Measurements from ENCODE around the gene TRIM14.

DNA sequence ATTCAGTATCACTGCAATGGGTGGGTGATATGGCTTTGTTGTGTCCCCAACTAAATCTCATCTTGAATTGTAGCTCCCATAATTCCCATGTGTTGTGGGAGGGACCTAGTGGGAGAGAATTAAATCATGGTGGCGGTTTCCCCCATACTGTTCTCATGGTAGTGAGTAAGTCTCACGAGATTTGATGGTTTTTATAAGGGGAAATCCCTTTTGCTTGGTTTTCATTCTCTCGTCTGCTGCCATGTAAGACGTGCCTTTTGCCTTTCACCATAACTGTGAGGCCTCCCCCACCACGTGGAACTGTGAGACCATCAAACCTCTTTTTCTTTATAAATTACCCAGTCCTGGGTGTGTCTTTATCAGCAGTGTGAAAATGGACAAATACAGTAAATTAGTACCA is 72.0 kb downstream of the TRIM14 start:
- TF ChIP-seq SIN3A (IDR thresholded peaks at IDR 0.05; ENCODE audit: borderline replicate concordance, insufficient read depth, low read length), result no peak
- TF ChIP-seq, protein P1, sequence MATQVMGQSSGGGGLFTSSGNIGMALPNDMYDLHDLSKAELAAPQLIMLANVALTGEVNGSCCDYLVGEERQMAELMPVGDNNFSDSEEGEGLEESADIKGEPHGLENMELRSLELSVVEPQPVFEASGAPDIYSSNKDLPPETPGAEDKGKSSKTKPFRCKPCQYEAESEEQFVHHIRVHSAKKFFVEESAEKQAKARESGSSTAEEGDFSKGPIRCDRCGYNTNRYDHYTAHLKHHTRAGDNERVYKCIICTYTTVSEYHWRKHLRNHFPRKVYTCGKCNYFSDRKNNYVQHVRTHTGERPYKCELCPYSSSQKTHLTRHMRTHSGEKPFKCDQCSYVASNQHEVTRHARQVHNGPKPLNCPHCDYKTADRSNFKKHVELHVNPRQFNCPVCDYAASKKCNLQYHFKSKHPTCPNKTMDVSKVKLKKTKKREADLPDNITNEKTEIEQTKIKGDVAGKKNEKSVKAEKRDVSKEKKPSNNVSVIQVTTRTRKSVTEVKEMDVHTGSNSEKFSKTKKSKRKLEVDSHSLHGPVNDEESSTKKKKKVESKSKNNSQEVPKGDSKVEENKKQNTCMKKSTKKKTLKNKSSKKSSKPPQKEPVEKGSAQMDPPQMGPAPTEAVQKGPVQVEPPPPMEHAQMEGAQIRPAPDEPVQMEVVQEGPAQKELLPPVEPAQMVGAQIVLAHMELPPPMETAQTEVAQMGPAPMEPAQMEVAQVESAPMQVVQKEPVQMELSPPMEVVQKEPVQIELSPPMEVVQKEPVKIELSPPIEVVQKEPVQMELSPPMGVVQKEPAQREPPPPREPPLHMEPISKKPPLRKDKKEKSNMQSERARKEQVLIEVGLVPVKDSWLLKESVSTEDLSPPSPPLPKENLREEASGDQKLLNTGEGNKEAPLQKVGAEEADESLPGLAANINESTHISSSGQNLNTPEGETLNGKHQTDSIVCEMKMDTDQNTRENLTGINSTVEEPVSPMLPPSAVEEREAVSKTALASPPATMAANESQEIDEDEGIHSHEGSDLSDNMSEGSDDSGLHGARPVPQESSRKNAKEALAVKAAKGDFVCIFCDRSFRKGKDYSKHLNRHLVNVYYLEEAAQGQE (IDR thresholded peaks at IDR 0.05; ENCODE audit: insufficient read depth in 1 of 2, low read depth in 2 of 2, low read length in 2 of 2), result no peak
- TF ChIP-seq TAF1 (IDR thresholded peaks at IDR 0.05; ENCODE audit: borderline replicate concordance, insufficient read depth, low read length), result no peak
